Measurements from ENCODE around the gene ZNF385A.
A peak's percentile ranks its signal among the peaks of the same experiment; 100 is the strongest.

Gene ZNF385A, protein sequence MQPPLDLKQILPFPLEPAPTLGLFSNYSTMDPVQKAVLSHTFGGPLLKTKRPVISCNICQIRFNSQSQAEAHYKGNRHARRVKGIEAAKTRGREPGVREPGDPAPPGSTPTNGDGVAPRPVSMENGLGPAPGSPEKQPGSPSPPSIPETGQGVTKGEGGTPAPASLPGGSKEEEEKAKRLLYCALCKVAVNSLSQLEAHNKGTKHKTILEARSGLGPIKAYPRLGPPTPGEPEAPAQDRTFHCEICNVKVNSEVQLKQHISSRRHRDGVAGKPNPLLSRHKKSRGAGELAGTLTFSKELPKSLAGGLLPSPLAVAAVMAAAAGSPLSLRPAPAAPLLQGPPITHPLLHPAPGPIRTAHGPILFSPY

DNA sequence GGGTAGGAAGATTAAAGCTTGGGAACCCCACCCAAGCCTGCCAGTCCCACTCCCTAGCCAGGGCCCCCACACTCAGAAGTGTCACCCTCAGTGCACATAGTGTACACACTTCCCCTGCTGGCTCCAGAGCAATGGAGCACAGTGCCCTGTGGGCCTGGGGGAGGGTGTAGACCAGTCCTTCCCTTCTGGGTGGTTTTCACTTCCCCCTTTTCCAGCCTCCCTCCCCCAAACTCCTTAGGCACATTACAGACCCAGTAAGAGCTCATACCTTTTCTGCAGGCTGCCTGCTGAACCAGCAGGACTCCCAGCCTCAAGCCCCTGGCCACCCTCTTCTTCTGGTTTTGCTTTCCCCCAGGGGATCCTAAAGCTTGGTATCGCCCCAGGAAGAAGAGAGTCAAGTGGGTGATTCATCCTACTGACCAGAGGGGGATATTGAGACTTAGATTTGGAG lies at the start of gene ZNF385A:
Gene ZNF385A (minus strand): TSS at position 143 of the 451 bp plus-strand sequence. CDS start 219 bp downstream, outside the sequence.
- peak; percentile 52 for DNase-seq

DNA sequence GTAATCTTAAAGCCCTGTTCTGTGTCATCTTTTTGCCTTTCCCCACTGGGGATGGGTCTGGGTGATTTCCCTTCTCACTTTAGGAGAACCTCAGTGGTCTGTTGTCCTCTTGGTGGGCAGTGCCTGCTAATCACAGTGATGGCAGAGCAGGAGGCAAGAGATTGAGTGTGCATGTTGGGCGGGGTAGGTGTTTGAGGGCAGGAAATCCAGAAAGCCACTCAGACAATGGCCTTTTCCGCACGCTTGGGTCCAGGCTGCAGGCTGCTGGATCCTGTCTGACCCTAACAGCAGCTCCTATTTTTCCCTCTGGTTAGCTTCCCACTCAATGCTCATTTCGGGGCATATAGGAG lies 48.3 kb upstream of the ZNF385A start:
- DNase-seq = no peak

DNA sequence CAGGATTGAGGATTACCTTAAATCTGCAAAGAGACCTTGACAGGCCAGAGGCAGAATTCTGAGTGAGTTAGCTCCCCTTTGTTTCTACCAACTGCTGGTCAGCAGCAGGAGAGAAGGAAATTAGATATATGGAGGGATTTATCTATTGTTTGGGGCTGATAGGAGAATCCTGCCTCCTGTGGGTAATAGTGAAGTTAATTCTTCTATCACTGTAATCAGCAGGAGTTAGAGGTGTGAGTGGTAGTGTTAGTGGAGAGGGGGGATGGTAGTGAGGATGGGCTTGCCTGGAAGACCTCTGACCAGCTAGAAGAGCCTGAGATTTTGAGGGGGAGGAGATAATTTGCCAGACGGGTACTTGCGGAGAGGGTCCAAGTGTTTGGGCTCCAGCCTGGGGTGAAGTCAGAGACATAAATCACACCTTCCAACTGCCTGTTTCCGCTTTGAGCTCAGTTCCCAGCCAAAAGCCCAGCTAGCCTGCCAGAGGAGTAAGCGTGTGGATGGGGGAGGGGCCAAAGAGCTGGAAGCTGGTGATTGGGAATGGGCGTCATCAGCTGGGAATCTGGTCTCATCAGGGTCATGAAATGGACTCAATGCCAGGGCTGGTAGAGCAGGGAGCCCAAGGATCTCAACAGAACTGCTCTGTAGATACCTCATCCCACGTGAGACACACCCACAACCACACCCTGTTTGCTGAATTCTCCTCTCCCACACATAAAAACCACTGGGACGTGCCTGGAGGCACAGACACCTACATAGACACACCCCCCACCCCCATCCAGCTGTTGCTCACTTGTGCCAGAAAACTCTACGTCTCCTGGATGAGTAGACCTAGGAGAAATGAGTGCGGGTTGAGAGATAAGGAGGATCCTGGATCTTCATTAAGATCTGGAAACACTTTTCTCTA lies 47.6 kb upstream of the ZNF385A start:
- no peak for DNase-seq

DNA sequence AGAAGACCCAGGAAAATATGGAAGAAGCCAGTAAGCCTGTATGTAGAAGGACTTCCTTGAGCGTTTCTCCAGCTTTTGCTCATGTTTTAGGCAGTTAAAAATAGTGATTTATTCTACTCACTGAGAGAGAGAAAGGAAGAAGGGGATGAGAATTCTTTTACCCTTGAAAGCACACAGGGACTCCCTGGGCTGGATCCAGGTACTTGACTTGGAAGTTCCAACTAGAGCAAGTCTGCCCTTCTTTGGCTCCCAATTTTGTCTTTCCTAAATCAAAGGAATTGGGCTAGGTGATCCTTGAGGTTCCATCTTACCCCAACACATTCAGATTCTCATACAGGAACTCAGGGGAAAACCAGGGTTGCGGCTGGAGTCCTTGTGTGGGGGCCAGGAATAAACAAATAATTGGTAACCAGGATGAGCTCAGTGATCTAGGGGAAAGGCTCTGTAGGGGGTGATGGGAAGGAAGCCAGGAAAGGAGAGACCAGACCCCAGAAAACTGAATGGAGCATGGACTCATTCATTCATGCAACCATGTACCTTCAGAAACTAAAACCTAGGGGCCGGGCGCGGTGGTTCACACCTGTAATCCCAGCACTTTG lies 46.0 kb upstream of the ZNF385A start:
- no peak for DNase-seq

DNA sequence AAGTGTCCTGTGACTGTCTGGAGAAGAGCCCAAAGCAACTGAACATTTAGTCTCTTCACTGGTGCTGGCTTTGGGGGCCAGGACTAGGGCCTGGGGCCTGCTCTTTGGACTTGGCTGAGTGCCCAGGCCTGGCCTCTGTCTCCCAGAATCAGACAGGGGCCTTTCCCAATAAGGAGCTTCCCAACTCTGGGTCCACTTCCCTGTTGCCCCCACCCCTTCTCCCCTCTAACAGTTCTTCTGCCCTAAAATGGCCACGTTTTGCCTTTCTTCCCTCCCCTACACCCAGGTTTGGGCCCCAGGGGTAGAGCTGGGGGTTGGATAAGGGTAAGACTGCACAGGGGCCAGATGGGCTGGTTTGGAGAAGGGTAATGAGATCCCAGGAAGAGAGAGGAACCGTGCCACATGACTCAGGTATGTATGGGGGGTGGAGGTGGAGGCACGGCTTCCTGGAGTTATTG lies 44.5 kb upstream of the ZNF385A start:
- no peak for DNase-seq

DNA sequence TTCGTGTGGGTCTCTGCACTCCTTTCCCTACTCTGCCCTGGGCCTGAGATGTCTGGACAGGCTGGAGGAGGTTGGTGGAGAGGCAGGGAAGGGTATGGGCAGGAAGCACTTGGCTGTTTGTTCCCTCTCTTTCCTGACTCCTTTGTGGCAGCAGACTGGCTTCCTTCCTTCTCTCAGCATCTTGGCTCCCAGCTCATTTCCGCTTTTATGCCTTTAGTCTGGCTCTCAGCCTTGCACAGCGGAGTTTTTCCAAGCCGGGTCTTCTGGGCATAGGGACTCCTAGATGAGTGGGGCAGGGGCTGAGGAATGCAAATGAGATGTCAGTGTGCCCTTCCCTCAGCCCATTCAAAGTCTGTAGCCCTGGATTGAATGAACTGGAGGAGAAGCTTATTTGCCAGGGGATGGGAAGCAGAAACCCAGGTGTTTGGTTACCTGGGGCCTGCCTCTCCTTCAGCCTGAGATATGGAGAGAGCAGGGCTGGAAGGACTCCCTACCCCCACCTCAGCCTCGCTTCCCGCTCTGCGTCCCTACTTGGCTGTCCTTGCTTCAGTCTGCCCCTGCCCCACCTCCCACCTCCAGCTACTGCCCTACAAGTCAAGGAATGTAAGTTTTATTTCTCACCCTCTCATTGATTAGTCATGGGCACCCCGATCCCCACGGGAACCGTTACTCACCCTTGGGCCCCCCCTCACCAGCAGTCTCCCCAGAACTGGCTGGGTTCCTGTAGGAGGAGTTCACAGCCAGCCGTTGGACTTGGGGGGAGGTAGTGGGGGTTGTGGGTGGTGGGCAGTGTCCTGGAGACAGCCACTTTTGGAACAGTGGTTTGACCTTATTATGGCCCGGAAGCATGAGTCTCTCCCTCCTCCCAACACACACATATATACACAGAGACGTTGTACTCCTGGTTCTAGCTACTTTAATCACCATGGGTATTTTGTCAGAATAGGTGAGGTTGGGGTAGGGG lies 43.8 kb upstream of the ZNF385A start:
- peak; percentile 67 for DNase-seq

DNA sequence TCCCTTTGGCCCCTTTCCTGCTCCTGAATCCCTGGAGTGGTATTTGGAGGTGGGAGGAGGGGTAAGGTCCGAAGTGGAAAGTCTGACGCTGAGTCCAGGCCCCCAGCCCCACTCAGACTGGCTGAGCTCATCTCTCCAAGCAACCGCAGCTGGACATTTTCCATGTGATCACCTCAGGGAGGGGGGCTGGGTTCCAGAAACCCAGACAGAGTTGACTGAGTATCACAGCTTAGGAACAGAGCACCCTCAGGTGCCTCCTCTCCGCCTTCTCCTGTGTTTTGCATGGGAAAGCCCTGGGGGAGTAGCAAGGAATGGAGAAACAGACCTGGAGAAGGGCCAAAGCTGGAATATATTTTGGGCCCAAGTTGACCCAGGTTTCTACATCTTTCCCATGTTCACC lies 42.6 kb upstream of the ZNF385A start:
- DNase-seq = no peak

DNA sequence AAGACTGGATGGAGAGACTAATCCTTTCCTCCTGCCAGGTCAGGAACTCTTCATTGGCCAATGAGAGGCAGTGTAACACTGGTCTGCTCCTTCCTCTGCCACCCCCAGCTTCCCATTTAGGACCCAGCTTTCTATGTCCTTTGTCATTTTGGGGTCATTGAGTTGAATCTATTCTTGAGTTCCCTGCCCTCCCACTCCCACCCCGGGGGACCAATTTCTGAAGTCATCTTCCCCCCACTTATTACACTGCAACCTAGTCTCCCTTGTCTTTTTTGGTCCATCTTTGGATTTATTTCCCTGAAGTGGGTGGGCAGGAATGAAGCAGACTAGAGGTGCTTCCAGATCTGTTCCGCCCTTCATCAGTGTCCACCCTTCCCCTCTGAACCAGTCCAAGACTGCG lies 42.2 kb upstream of the ZNF385A start:
- DNase-seq = no peak

DNA sequence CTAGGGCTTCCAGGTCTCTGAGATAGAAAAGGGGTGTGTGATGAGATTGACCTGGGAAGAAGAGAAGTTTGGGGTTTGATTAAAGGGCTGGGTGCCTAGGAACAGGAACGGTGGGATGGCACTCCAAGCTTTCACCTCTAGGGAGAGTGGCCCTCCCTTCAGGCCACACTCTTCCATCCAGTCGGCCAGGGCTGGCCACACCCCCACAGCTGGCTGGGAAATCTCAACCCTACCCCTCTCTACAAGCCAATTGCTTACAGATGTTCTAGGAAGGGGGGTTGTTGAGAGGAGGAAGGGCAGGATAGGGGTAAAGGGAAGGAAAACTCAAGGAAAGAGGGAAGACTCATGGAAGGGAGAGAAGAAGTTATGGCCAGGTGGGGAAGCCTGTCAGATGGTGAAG lies 41.2 kb upstream of the ZNF385A start:
- DNase-seq = no peak

DNA sequence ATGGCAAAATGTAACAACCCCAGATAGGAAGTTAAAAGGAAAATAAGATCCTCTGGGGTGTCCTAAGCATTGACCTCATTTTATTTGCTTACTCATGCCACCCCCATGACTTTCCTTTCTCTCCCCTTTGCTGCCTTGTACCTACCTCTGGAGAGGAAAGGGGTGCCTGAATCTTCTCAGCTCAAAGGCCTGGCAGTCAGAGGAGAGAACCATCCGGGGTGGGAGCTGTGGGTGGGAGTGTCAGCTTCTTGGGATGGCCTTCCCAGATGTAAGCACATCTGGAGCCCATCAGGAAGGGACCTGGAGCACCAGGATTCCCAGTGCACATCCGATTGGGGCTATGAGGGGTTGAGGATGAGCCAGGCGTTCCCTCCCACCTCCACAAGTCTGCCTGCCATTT lies 39.7 kb upstream of the ZNF385A start:
- no peak for DNase-seq

DNA sequence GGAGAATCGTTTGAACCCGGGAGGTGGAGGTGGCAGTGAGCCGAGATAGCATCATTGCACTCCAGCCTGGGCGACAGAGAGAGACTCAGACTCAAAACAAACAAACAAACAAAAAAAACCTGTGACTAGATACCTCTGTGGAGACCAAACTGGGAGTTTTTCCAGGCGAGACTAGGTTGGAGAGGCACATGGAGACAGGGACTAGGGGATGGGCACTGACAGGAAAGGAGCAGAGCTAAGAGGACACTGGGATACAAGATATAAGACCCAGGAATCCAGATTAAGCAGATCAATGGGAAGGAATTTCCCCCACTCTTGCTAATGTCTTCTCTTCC lies 39.2 kb upstream of the ZNF385A start:
- no peak for DNase-seq

DNA sequence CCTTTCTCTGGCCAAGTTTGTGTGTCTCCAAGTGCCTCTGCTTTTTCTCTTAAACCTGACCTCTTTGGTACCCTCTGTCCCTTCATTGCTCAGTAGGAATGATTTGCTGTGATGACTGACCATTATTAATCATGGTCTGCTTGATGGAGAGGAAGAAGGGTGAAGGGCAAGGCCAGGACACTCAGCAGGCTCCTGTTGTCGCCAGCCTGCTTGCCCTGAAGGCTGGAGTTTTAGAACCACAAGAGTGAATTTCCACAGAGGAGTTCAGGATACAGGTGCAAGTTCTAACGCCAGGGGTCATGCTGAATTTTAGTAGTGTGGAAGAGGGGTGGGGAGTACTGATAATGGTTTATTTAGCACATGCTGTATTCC lies 37.3 kb upstream of the ZNF385A start:
- no peak for DNase-seq

DNA sequence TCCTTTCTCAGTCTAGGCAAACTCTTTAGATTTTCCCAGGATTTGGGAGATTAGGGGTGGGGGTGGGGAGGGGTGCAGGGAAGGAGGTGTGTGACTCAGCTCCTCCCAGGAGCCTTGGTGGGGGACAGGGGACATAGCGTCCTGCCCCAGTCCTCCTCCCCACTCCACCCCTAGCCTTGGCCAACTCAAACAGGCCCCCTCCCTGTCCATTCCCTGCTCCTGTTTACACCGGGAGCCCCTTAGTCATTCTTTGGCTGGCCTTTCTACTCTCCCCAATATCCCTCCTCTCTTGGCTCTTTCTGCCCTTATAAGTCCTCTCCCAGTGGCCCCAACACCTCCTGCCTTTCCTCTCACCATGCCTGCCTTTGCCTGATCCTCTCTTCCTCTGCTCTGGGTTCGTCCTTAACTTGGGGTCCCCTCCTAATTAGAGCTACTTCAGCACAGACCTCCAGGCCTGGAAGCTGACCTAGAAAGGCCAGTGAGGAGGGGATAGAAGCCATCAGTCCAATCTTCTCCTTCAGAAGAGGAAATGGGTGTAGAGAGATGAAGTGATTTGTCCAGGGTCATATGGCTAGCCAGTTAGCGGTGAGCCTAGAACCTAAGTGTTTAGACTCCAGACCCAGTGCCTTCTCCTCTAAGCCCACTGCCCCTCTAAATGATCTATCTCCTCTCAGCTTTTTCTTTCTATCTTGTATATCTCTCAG lies 36.8 kb upstream of the ZNF385A start:
- DNase-seq = no peak

DNA sequence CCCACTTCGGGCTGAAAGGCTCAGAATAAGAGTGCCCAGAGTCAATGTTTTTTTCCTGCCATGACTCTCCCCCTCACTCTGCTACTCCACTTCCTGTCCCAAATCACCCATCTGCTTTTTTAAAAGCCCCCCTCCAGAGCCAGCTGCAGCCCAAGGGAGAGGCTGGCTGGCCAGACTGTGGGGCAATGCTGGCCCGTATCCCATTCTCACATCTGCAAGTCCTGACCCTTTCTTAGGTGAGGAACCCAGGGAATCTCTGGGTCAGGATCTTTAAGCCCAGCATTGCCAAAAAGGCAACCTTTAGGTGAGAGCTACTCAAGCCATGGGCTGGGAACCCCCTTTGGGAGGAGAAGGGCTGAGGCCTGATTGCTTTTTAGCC lies 36.2 kb upstream of the ZNF385A start:
- DNase-seq = no peak

DNA sequence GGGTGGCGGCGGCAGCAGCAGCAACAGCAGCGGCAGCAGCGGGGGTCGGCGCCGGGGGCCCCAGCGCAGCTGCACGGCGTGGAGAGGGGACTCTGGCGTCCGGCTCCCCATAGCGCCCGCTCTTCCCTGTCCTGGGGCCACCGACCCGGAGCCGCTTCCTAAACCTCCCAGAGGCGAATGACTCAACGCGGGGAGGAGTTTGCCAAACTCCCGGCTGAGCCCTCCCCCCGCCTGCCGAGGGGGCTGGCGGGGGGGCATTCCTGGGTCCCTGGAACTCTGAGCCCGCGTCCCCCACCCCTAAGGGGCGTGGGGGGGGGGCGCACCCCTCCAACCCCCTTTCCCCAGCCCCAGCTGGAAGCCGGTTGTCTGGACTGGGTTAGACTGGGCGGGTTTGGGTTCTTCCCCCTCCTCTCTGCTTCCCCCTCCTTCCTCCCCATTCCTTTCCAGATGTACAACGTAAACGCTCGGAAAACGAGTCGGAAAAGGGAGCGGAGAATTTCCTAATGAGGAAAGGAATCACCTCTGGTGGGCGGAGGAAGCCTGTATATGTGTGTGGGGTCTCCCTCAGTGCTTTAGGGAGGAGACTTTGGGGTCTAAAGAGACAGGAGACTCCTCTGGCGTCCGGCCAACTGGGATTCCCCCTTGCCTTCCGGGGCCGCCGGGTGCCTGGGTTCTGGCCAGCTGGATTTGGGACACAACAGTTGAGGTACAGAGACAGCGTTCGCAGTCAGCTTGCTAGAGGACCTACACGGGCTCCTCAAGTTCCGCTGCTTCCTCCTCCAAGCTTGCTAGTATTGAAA lies 34.8 kb upstream of the ZNF385A start, which contains the start of gene ITGA5:
Gene ITGA5 (minus strand): TSS at position 179 of the 800 bp plus-strand sequence. CDS start 68 bp downstream, at position 111.
- no peak for DNase-seq

DNA sequence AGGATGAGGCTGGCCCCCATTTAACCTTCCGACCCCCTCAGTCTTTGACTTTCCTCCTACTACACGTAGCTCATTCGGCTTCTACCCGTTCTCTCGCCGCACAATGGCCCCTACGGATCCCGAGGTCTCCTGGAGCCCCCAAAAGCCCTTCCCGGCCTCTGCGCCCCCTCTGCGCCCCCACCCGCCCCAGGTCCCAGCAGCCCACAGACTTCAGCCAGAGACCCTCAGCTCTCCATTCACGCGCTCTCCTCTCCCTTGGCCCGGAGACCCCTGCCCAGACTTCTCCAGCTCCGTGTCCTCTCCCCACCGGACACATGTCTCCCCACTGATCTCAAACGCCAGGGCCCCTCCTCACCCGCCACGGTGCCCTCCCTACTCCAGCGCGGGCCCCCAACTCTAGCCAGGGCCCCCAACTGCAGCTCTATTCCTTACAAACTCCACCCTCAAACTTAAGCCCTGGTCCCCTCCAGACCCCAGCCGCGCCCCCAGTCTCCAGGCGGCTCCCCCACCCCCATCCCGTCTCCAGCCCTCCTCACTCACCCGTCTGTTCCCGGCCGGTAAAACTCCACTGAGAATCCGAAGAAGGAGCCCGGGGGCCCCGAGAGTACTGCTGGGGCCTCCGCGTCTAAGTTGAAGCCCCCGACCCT lies 34.0 kb upstream of the ZNF385A start:
- no peak for DNase-seq

DNA sequence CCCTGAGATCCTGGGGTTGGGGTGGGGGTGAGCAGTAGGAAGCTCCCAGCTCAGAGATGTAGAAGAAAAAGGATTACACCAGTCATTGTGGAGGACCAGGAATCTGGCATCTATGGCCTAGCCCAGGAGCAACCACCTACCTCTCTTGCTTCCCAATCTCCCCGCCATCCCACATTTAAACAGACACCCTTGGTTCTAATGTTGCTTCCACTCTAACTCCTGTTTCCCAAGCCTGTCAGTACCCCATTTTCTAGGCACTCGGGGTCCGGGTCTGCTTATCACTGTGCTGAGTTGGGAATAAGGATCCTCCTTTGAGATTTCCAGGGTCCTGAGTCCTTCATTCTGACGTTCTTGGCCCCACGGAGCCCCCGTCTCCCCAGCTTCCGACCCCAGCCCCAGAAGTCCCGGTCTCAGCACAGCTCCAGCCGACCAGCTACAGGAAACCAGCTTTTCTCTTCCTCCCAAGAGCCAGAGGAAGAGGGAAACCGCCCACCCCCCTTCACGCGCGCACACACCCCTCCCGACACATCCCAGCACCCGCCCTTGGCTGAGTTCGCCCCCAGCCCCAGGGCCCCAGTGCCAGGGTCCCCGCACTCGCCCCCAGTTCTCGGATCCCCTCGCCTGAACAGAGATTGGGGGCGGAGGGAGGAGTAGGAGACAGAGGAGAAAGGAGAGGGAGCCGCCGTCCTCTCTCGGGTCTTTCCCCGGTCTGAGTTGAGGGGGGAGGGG lies 33.3 kb upstream of the ZNF385A start:
- DNase-seq = no peak

DNA sequence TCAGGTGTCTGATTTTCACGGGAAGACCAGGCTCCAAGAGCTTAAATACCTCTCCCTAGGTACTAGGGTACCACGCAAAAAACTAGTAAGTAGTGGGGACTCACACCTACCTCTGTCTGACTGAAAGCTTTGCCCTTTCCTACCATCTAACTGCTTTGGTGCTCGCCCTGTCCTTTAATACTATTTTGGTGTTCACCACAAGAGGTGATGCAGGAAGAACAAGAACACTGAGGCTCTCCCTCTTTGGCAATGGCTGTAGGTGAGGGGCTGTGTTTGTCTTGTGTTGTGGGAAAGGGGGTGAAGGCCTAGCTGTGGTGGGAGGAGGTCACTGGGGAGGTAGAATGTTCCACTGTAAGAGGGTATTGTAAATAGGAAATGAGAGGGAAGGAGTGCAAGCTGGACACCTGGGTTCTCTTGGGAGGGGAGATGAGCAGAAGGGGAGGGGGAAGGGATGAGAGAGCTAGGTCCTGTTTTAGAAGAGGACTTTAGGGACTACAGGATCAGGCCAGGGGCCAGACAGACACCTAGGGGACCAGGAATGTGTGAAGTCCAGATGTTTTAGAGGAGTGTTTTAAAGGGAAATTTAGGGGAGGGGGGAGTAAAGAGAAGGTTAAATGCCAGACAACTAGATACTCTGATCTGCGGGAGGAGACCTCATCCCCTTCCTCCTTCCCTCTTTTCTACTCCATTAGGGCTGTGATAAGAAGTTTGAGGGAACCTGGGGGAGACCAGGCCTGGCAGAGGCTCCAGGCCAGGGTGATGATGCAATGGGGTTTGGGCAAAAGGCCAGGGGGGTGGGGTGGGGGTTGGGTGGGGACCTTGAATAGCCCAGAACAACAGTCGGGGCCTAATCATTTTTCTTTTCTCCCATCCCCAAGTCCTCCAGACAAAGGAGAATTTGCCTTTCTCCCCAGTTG lies 32.4 kb upstream of the ZNF385A start:
- DNase-seq = peak; percentile 25
